HG02840 (cell line): ENCODE results near the gene SFXN5.

ENCODE experiments used
- ATAC-seq: cut with Tn5 transposase; IDR thresholded peaks from one replicate; pipeline ENCODE4 v1.9.1; 2021; ENCODE audit warnings: mild to moderate bottlenecking, moderate library complexity, moderate number of reproducible peaks; ENCODE audit not compliant: unreplicated experiment, low FRiP score

The SFXN5 gene

GRCh38 chr2:72999729-73000725 lies 71.5 kb downstream of the SFXN5 start:
- ATAC-seq = no peak

GRCh38 chr2:72998724-72999123 lies 72.8 kb downstream of the SFXN5 start:
- ATAC-seq = no peak

- no peak for ATAC-seq
Observed at GRCh38 chr2:72998234-72998651, 73.3 kb downstream of the SFXN5 start.

GRCh38 chr2:72996117-72996502 lies 75.4 kb downstream of the SFXN5 start:
- ATAC-seq = no peak

- no peak for ATAC-seq
Observed at GRCh38 chr2:72995430-72996116, 75.9 kb downstream of the SFXN5 start.

- ATAC-seq = no peak
Observed at GRCh38 chr2:72994991-72995380, 76.5 kb downstream of the SFXN5 start.

GRCh38 chr2:72994282-72994990 lies 77.1 kb downstream of the SFXN5 start:
- ATAC-seq = no peak

- no peak for ATAC-seq
Observed at GRCh38 chr2:72993933-72994280, 77.6 kb downstream of the SFXN5 start.

GRCh38 chr2:72993147-72993932 lies 78.2 kb downstream of the SFXN5 start:
- no peak for ATAC-seq

- ATAC-seq = no peak
Observed at GRCh38 chr2:72992734-72993102, 78.8 kb downstream of the SFXN5 start.

GRCh38 chr2:72991980-72992733 lies 79.4 kb downstream of the SFXN5 start:
- no peak for ATAC-seq

GRCh38 chr2:72991439-72991725 lies 80.1 kb downstream of the SFXN5 start:
- ATAC-seq = no peak

GRCh38 chr2:72990695-72991438 lies 80.6 kb downstream of the SFXN5 start:
- ATAC-seq = no peak

GRCh38 chr2:72989770-72990556 lies 81.5 kb downstream of the SFXN5 start:
- ATAC-seq = no peak

- ATAC-seq = no peak
Observed at GRCh38 chr2:72988726-72989273, 82.7 kb downstream of the SFXN5 start.

- ATAC-seq = no peak
Observed at GRCh38 chr2:72988041-72988440, 83.5 kb downstream of the SFXN5 start.

GRCh38 chr2:72985891-72986683 lies 85.4 kb downstream of the SFXN5 start:
- no peak for ATAC-seq
